ENCODE data around the gene RND2.

Gene RND2

GRCh38 chr17:43006639-43007551, 18.1 kb upstream of the RND2 start, which contains the start of gene IFI35:
Gene IFI35 (plus strand): TSS chr17:43006784. CDS start chr17:43006948, 164 bp downstream.
- DNase-seq: peak; percentile 6

GRCh38 chr17:43010667-43011308, 14.2 kb upstream of the RND2 start:
- no peak for DNase-seq

- no peak for DNase-seq
Observed at GRCh38 chr17:43011728-43012472, 13.1 kb upstream of the RND2 start.

- no peak for DNase-seq
Observed at GRCh38 chr17:43013296-43013695, 11.7 kb upstream of the RND2 start.

- no peak for DNase-seq
Observed at GRCh38 chr17:43014020-43014648, 10.9 kb upstream of the RND2 start.

GRCh38 chr17:43014649-43015542, 10.1 kb upstream of the RND2 start:
- DNase-seq: no peak

GRCh38 chr17:43015579-43015978, 9.5 kb upstream of the RND2 start:
- DNase-seq: no peak

- no peak for DNase-seq
Observed at GRCh38 chr17:43016216-43016615, 8.8 kb upstream of the RND2 start.

GRCh38 chr17:43018008-43018853, 6.8 kb upstream of the RND2 start:
- peak; percentile 29 for DNase-seq

- no peak for DNase-seq
Observed at GRCh38 chr17:43018932-43019331, 6.1 kb upstream of the RND2 start.

- no peak for DNase-seq
Observed at GRCh38 chr17:43019418-43019817, 5.6 kb upstream of the RND2 start.

GRCh38 chr17:43020030-43020621, 4.9 kb upstream of the RND2 start:
- no peak for DNase-seq

- DNase-seq: peak; percentile 39
Observed at GRCh38 chr17:43020789-43021740, 4.0 kb upstream of the RND2 start.

- peak; percentile 50 for DNase-seq
Observed at GRCh38 chr17:43021741-43022512, 3.1 kb upstream of the RND2 start, which contains the start of gene VAT1. Gene VAT1 (minus strand): TSS chr17:43022385. CDS start chr17:43022322, 63 bp downstream.

- no peak for DNase-seq
Observed at GRCh38 chr17:43025290-43025657, 243 bp downstream of the RND2 start.

GRCh38 chr17:43025766-43026537, 921 bp downstream of the RND2 start:
- no peak for DNase-seq

- no peak for DNase-seq
Observed at GRCh38 chr17:43026595-43026994, 1.6 kb downstream of the RND2 start.
